ENCODE results near the gene SLC44A1.

Gene SLC44A1

GRCh38 chr9:105306351-105307140, 62.1 kb downstream of the SLC44A1 start:
- TF ChIP-seq OSR1 (CRISPR knock-in tag; IDR thresholded peaks at IDR 0.05): no peak
- no peak for TF ChIP-seq ISL1 (CRISPR knock-in tag; IDR thresholded peaks at IDR 0.05)
- TF ChIP-seq PATZ1 (CRISPR knock-in tag; IDR thresholded peaks at IDR 0.05; ENCODE audit: borderline replicate concordance): no peak
- TF ChIP-seq ZFP3 (CRISPR knock-in tag; IDR thresholded peaks at IDR 0.05): no peak
- no peak for TF ChIP-seq ZFP30 (CRISPR knock-in tag; IDR thresholded peaks at IDR 0.05)
- no peak for TF ChIP-seq ESRRG (CRISPR knock-in tag; IDR thresholded peaks at IDR 0.05)
- TF ChIP-seq TOX (CRISPR knock-in tag; IDR thresholded peaks at IDR 0.05; ENCODE audit: borderline replicate concordance): no peak
- TF ChIP-seq CREB5 (CRISPR knock-in tag; IDR thresholded peaks at IDR 0.05; ENCODE audit: low read depth): no peak
- no peak for ATAC-seq

DNA sequence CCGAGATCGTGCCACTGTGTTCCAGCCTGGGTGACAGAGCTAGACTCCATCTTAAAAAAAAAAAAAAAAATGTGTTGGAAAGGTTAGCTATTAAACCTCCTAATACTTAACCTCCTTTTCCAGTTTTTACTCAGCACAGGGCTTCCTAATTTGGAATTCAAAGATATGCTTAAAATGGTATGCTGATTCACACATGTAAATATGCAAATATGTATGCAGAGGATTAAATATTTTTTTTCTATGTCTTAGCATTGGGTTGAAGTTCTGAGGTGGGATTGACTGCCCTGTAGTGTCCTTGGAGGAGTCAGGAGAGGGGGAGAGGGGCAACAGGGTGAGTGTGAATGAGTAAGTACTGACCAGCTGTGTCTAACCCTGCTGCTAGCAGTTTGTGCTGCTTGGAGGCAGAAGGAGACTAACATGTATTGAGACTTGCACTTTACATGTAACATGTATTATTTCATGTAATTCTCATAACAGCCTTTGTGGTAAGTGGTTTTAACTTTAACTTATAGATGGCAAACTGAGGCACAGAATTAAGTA, 63.2 kb downstream of the SLC44A1 start:
- ATAC-seq: no peak
- TF ChIP-seq CREB5 (CRISPR knock-in tag; IDR thresholded peaks at IDR 0.05; ENCODE audit: low read depth) (no peak), ZC3H10 (CRISPR knock-in tag; IDR thresholded peaks at IDR 0.05) (no peak), GLIS3 (CRISPR knock-in tag; IDR thresholded peaks at IDR 0.05) (no peak), TCF4 (CRISPR knock-in tag; IDR thresholded peaks at IDR 0.05; ENCODE audit: borderline replicate concordance) (no peak), ZFP3 (CRISPR knock-in tag; IDR thresholded peaks at IDR 0.05) (no peak), BACH2 (CRISPR knock-in tag; IDR thresholded peaks at IDR 0.05; ENCODE audit: borderline replicate concordance) (no peak), PPARA (CRISPR knock-in tag; IDR thresholded peaks at IDR 0.05; ENCODE audit: borderline replicate concordance) (no peak), OSR1 (CRISPR knock-in tag; IDR thresholded peaks at IDR 0.05) (no peak), RARB (CRISPR knock-in tag; IDR thresholded peaks at IDR 0.05) (no peak), SNAI2 (CRISPR knock-in tag; IDR thresholded peaks at IDR 0.05) (no peak), ZFP30 (CRISPR knock-in tag; IDR thresholded peaks at IDR 0.05) (no peak), ESRRG (CRISPR knock-in tag; IDR thresholded peaks at IDR 0.05) (no peak), CSDC2 (CRISPR knock-in tag; IDR thresholded peaks at IDR 0.05) (no peak), ARNTL (CRISPR knock-in tag; IDR thresholded peaks at IDR 0.05; ENCODE audit: borderline replicate concordance, low read depth) (no peak), ZNF8 (CRISPR knock-in tag; IDR thresholded peaks at IDR 0.05) (no peak), POU6F1 (CRISPR knock-in tag; IDR thresholded peaks at IDR 0.05; ENCODE audit: borderline replicate concordance, low read depth) (no peak)

DNA sequence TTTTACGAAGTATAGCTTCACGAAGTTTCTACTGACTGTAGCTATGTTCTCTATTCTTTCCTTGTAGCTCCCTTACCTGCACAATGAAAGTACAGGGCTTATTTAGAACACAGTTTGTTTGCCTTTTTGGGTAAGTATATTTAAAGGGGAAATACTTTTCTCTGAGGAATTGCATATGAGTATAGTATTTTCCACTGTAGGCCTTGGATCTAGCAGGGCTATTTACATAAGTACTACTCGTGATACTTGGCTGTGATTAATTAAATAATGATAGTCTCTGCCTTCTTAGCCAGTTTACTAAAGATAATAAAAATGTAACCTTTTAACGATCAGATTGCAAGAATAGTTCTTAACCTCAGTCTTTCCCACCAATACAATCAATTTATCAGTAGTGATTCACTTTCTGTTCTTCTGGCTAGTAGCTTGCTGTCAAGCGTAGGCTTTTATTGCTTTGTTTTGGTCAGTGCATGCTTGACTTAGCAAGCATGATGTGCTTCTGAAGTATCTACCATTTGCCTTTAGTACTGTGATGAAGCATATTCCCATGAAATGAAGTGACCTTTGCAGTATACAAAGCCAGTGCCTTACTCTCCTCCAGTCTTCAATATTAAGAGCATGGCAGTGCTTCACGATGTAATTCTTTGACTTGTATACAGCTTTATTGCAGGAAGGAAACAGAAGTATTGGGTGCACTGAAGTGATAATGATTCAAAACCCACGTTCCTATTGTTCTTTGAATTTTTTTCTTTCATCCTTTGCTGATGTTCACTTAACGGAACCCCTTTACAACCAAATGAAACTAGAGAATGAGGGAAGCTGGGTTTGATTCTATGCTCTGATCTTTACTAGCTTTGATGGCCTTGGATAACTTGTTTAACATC, 64.2 kb downstream of the SLC44A1 start:
- TF ChIP-seq ESRRG (CRISPR knock-in tag; IDR thresholded peaks at IDR 0.05) (no peak), OSR1 (CRISPR knock-in tag; IDR thresholded peaks at IDR 0.05) (no peak), ISL1 (CRISPR knock-in tag; IDR thresholded peaks at IDR 0.05) (no peak), GLIS3 (CRISPR knock-in tag; IDR thresholded peaks at IDR 0.05) (no peak), TSHZ2 (CRISPR knock-in tag; IDR thresholded peaks at IDR 0.05) (no peak), ZNF565 (CRISPR knock-in tag; conservative IDR thresholded peaks at IDR 0.05; ENCODE audit: low read depth) (no peak), ZC3H10 (CRISPR knock-in tag; IDR thresholded peaks at IDR 0.05) (no peak), BACH2 (CRISPR knock-in tag; IDR thresholded peaks at IDR 0.05; ENCODE audit: borderline replicate concordance) (no peak), TCF4 (CRISPR knock-in tag; IDR thresholded peaks at IDR 0.05; ENCODE audit: borderline replicate concordance) (no peak), PPARA (CRISPR knock-in tag; IDR thresholded peaks at IDR 0.05; ENCODE audit: borderline replicate concordance) (no peak)
- ATAC-seq: no peak

All from SK-N-SH treated with all-trans-retinoic acid at 6 μM for 48 hours (cell line).